22Rv1 (cell line): ENCODE data around the gene CFAP46.

Source experiments
- H3K27ac ChIP-seq: fragments of 450-650 bp; 2 replicates; pipeline ENCODE4 v1.5.1; 2017
- ZFX ChIP-seq: fragments of 450-650 bp; IDR thresholded peaks from 2 replicates; pipeline ENCODE4 v1.6.1; 2017; ENCODE audit warnings: antibody characterized with exemption, borderline replicate concordance
- TF ChIP-seq, protein P1 (sequence below): fragments of 450-650 bp; IDR thresholded peaks from 2 replicates; pipeline ENCODE4 v1.5.1; 2017; ENCODE audit warnings: mild to moderate bottlenecking

CFAP46 gene

GRCh38 chr10:132983252-132984007 is 41.1 kb upstream of the CFAP46 start:
- H3K27ac ChIP-seq, result no peak overlapping the region
- no peak for TF ChIP-seq ZFX
- TF ChIP-seq, protein P1, sequence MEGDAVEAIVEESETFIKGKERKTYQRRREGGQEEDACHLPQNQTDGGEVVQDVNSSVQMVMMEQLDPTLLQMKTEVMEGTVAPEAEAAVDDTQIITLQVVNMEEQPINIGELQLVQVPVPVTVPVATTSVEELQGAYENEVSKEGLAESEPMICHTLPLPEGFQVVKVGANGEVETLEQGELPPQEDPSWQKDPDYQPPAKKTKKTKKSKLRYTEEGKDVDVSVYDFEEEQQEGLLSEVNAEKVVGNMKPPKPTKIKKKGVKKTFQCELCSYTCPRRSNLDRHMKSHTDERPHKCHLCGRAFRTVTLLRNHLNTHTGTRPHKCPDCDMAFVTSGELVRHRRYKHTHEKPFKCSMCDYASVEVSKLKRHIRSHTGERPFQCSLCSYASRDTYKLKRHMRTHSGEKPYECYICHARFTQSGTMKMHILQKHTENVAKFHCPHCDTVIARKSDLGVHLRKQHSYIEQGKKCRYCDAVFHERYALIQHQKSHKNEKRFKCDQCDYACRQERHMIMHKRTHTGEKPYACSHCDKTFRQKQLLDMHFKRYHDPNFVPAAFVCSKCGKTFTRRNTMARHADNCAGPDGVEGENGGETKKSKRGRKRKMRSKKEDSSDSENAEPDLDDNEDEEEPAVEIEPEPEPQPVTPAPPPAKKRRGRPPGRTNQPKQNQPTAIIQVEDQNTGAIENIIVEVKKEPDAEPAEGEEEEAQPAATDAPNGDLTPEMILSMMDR, result no peak

DNA sequence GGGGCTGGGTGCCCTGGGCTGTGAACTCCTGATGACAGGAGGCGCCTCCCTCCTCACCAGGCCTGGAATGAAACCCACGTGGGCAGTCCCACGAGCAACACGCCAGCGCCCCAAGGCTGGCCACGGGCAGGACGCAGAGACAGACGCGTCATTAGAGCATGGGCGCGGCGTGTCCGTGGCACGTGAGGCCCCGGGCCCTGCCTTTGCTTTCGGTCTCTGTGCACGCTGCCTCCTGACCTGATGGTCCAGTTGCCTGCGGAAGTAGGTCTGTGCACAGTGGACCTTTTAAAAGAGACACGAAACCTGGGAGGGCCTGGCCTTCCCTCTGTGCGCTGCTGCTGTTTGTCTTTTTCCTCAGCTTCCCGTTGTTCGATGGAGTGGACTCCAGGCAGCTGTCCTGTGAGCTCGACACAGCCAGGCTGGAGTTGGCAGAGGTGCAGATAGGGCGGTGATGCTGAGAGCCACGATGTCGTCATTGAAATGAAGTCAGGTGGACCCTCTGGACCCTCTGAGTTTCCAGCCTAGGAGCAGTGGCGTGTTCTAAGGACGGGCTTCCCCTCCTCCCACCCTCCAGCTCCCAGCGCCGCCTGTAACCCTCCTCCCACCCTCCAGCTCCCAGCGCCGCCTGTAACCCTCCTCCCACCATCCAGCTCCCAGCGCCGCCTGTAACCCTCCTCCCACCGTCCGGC is 40.1 kb upstream of the CFAP46 start:
- H3K27ac ChIP-seq, result no peak overlapping the region
- TF ChIP-seq ZFX, result no peak
- TF ChIP-seq, protein P1, result no peak

GRCh38 chr10:132981746-132982145 is 39.4 kb upstream of the CFAP46 start:
- TF ChIP-seq ZFX, result no peak
- TF ChIP-seq, protein P1, result no peak
- no peak overlapping the region for H3K27ac ChIP-seq

- TF ChIP-seq, protein P1, result no peak
- TF ChIP-seq ZFX, result no peak
- no peak overlapping the region for H3K27ac ChIP-seq
These were observed 38.8 kb upstream of the CFAP46 start for GRCh38 chr10:132981173-132981555.

- no peak for TF ChIP-seq ZFX
- TF ChIP-seq, protein P1, result no peak
- no peak overlapping the region for H3K27ac ChIP-seq
These were observed 38.2 kb upstream of the CFAP46 start for GRCh38 chr10:132980426-132981172.

DNA sequence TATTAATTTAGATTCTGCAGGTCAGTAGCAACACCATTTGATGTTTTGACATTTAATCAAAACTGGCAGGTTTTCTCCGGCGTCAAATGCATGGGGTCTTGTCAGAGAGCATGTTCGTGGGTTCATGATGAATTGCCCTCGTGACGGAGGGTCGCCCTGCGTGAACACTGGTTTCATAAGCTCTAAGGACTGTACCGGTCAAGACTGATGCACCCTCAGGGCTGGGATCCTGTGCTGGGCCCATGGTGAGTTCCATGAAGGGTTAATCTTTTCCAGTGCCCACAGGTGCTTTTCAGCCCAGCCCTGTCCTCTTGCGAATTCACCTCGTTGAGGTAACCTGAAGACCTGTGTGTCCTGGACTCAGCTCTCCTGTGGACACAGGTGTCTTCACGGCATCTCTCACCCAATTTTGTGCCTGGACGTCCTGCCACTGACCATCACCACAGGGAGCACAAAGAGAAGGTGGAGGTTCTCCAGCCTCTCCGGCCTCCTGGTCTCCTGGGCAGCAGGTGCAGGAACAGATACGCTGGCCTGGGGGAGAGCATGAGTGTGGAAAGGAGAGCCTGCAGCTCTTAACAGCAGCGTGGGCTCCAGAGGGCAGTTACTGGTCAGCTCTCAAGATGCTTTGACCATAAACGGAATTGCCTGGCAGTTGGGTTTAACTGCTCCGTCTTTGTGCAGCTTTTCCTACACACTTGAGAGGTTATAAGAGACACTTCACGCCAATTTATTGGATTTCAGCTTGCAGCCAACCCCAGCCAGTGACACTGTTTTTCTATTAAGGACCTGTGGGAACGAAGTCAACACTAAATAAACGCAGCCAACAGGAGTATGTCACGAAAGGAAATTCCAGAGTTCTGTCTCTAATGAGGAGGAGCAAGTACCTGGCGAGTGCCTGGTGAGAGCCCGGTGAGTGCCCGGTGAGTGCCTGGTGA is 37.4 kb upstream of the CFAP46 start:
- no peak for TF ChIP-seq ZFX
- TF ChIP-seq, protein P1, result no peak

More for the DNA sequence above, 37.4 kb upstream of the CFAP46 start:
- H3K27ac ChIP-seq, result no peak overlapping the region
